K562 (cell line): Measurements from ENCODE around the gene KLK1. TPM values are rescaled to one million over a fixed set of nuclear protein-coding genes. Genes with fewer than 3 reads are reported as not detected.

Experiments used
- CXXC5 ChIP-seq: fragments of 250-450 bp; sonication (Bioruptor Pico); IDR thresholded peaks from 2 replicates; pipeline ENCODE4 v1.8.0; 2022; ENCODE audit warnings: inconsistent platforms, mild to moderate bottlenecking, moderate library complexity
- HDGF ChIP-seq: fragments of 450-650 bp; IDR thresholded peaks from 2 replicates; pipeline ENCODE4 v1.6.1; 2016
- NFYB ChIP-seq: IDR thresholded peaks from 2 replicates; pipeline ENCODE4 v1.6.1; 2011; ENCODE audit warnings: mild to moderate bottlenecking, moderate library complexity; ENCODE audit not compliant: insufficient read length; ENCODE audit errors: extremely low read depth
- NONO ChIP-seq, 2 experiments: fragments of 200-400 bp in 1 of 2; fragments of 450-650 bp in 1 of 2; formaldehyde crosslinking in 1 of 2; IDR thresholded peaks; 2 replicates each; pipeline ENCODE4 v1.6.1; 2017; ENCODE audit warnings: low read depth in 2 of 2, mild to moderate bottlenecking in 2 of 2, moderate library complexity in 2 of 2, low read length in 1 of 2
- TCF7L2 ChIP-seq: fragments of 150-350 bp; IDR thresholded peaks from 2 replicates; pipeline ENCODE4 v1.6.1; 2016; ENCODE audit warnings: low read depth, mild to moderate bottlenecking, low read length, moderate library complexity
- ZC3H4 ChIP-seq: sonication (generic); formaldehyde crosslinking; IDR thresholded peaks from 2 replicates; pipeline ENCODE4 v1.9.0; 2021; ENCODE audit warnings: missing genetic modification reagents, borderline replicate concordance
- ZNF146 ChIP-seq: IDR thresholded peaks from one replicate; pipeline ENCODE4 v1.6.1; 2018; ENCODE audit warnings: missing compliant biosample characterization; ENCODE audit not compliant: unreplicated experiment
- ZNF444 ChIP-seq: fragments of 250-450 bp; sonication (Bioruptor Pico); IDR thresholded peaks from 2 replicates; pipeline ENCODE4 v1.4.0; 2020; ENCODE audit warnings: mild to moderate bottlenecking, moderate library complexity
- ZNF586 ChIP-seq: fragments of 450-650 bp; formaldehyde crosslinking; conservative IDR thresholded peaks from 2 replicates; pipeline ENCODE4 v1.4.0; 2020; ENCODE audit warnings: mild to moderate bottlenecking, moderate library complexity
- ZNF75A ChIP-seq: fragments of 450-650 bp; formaldehyde crosslinking; IDR thresholded peaks from 2 replicates; pipeline ENCODE4 v1.4.0; 2020; ENCODE audit warnings: mild to moderate bottlenecking
- ZNF77 ChIP-seq: fragments of 250-450 bp; sonication (Bioruptor Pico); IDR thresholded peaks from 2 replicates; pipeline ENCODE4 v1.5.0; 2020
- polyA plus RNA-seq, 8 experiments: library from polyadenylated mRNA; depleted of rRNA in 4 of 8; stranded (reverse) in 5 of 8; unstranded in 3 of 8; fragments of >200 nt; fragmentation: Nextera tagmentation in 2 of 8; fragmentation: Illumina TruSeq in 1 of 8; extraction: Ambion mirVana in 2 of 8; extraction: Trizol in 1 of 8; gene quantifications; 2 replicates each; pipeline versions ENCODE4 v1.2.1 to v1.2.3, GENCODE V29; 2011 to 2014; ENCODE audit warnings: inconsistent platforms in 1 of 8, missing spikeins in 1 of 8
- total RNA-seq, 7 experiments: library from RNA; depleted of rRNA in 6 of 7; stranded (reverse); fragments of >200 nt in 6 of 7; fragmentation: Illumina TruSeq in 2 of 7; extraction: Trizol in 2 of 7; gene quantifications; 2 replicates each; pipeline versions ENCODE4 v1.2.1 to v1.2.3, GENCODE V29; 2011 to 2021; ENCODE audit warnings: low replicate concordance in 1 of 7
- TF ChIP-seq, protein P1 (sequence below): IDR thresholded peaks from 2 replicates; pipeline ENCODE4 v1.6.1; 2014; ENCODE audit warnings: antibody characterized with exemption
- TF ChIP-seq, protein P2 (sequence below): fragments of 450-650 bp; formaldehyde crosslinking; IDR thresholded peaks from 2 replicates; pipeline ENCODE4 v1.4.0; 2020; ENCODE audit warnings: mild to moderate bottlenecking, moderate library complexity
- TF ChIP-seq, protein P3 (sequence below), 2 experiments: fragments of 450-650 bp; IDR thresholded peaks; 2 replicates each; pipeline ENCODE4 v1.6.1; 2016; ENCODE audit warnings: mild to moderate bottlenecking in 2 of 2, borderline replicate concordance in 1 of 2, low read depth in 1 of 2, moderate library complexity in 1 of 2
- TF ChIP-seq, protein P4 (sequence below): fragments of 250-450 bp; sonication (Bioruptor Pico); IDR thresholded peaks from 2 replicates; pipeline ENCODE4 v1.8.0; 2022; ENCODE audit warnings: moderate library complexity, mild to moderate bottlenecking, inconsistent platforms

KLK1 gene
- total and polyA plus RNA-seq, 9 of the 15 experiments (the other 6 are each of a cell fraction or from before 2014, with no cell fraction given) = 0.87 to 15.4 (median 9.1) TPM

DNA sequence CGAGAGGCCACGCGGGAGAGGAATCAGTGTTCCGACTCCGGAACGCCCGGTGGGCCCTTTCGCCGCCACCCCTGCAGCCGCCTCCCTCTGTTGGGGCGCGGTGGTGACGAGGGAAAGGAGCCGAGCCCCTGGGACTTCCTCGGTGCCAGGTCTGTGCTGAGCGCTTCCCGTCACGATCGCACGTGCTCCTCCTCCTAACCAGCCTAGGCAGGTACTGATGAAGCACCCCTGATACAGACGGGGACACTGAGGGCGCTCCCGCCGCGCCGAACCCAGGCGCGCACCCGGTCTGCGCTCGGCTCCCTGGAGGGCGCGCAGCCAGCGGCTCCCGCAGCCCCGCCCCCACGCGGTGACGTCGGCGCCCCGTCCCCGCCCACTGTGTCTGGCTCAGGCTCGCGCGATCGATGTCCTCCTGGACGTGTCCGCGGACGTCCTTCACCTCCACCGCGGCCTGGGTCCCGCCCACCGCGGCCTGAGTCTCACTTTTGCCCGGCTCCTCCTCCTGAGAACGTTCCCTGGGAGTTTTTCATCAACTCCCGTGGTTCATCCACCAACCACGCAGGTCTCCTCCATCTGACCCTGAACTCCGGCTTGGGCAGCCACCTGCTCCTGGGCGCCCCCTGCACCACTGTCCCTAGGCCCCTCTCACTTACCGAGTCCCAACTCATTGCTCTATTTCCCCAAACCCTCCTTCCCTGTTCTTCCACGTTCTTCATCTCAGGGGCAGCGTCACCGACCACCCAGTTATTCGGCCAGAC lies 12.4 kb upstream of the KLK1 start (continued):
- TF ChIP-seq ZNF444 (CRISPR knock-in tag) (no peak), TCF7L2 (no peak), ZNF586 (CRISPR knock-in tag) (no peak), CXXC5 (CRISPR knock-in tag) (peak; percentile 80), NONO (IDR thresholded peaks at IDR 0.05; ENCODE audit: low read depth in 2 of 2, low read length in 1 of 2) (0 out of 4 replicates have a peak, but pooled peaks of 1 of the 2 experiments have one; percentile 21), NFYB (no peak), ZNF77 (CRISPR knock-in tag) (no peak), HDGF (0 out of 2 replicates have a peak, but pooled peaks have one; percentile 45), ZC3H4 (CRISPR knock-in tag) (no peak), ZNF146 (CRISPR knock-in tag) (no peak), ZNF75A (CRISPR knock-in tag) (no peak)
- TF ChIP-seq, protein P1, sequence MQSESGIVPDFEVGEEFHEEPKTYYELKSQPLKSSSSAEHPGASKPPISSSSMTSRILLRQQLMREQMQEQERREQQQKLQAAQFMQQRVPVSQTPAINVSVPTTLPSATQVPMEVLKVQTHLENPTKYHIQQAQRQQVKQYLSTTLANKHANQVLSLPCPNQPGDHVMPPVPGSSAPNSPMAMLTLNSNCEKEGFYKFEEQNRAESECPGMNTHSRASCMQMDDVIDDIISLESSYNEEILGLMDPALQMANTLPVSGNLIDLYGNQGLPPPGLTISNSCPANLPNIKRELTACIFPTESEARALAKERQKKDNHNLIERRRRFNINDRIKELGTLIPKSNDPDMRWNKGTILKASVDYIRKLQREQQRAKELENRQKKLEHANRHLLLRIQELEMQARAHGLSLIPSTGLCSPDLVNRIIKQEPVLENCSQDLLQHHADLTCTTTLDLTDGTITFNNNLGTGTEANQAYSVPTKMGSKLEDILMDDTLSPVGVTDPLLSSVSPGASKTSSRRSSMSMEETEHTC = no peak
- TF ChIP-seq, protein P2, sequence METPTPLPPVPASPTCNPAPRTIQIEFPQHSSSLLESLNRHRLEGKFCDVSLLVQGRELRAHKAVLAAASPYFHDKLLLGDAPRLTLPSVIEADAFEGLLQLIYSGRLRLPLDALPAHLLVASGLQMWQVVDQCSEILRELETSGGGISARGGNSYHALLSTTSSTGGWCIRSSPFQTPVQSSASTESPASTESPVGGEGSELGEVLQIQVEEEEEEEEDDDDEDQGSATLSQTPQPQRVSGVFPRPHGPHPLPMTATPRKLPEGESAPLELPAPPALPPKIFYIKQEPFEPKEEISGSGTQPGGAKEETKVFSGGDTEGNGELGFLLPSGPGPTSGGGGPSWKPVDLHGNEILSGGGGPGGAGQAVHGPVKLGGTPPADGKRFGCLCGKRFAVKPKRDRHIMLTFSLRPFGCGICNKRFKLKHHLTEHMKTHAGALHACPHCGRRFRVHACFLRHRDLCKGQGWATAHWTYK = peak; percentile 81; the same call in 1 of the 2 replicates
- TF ChIP-seq, protein P3, sequence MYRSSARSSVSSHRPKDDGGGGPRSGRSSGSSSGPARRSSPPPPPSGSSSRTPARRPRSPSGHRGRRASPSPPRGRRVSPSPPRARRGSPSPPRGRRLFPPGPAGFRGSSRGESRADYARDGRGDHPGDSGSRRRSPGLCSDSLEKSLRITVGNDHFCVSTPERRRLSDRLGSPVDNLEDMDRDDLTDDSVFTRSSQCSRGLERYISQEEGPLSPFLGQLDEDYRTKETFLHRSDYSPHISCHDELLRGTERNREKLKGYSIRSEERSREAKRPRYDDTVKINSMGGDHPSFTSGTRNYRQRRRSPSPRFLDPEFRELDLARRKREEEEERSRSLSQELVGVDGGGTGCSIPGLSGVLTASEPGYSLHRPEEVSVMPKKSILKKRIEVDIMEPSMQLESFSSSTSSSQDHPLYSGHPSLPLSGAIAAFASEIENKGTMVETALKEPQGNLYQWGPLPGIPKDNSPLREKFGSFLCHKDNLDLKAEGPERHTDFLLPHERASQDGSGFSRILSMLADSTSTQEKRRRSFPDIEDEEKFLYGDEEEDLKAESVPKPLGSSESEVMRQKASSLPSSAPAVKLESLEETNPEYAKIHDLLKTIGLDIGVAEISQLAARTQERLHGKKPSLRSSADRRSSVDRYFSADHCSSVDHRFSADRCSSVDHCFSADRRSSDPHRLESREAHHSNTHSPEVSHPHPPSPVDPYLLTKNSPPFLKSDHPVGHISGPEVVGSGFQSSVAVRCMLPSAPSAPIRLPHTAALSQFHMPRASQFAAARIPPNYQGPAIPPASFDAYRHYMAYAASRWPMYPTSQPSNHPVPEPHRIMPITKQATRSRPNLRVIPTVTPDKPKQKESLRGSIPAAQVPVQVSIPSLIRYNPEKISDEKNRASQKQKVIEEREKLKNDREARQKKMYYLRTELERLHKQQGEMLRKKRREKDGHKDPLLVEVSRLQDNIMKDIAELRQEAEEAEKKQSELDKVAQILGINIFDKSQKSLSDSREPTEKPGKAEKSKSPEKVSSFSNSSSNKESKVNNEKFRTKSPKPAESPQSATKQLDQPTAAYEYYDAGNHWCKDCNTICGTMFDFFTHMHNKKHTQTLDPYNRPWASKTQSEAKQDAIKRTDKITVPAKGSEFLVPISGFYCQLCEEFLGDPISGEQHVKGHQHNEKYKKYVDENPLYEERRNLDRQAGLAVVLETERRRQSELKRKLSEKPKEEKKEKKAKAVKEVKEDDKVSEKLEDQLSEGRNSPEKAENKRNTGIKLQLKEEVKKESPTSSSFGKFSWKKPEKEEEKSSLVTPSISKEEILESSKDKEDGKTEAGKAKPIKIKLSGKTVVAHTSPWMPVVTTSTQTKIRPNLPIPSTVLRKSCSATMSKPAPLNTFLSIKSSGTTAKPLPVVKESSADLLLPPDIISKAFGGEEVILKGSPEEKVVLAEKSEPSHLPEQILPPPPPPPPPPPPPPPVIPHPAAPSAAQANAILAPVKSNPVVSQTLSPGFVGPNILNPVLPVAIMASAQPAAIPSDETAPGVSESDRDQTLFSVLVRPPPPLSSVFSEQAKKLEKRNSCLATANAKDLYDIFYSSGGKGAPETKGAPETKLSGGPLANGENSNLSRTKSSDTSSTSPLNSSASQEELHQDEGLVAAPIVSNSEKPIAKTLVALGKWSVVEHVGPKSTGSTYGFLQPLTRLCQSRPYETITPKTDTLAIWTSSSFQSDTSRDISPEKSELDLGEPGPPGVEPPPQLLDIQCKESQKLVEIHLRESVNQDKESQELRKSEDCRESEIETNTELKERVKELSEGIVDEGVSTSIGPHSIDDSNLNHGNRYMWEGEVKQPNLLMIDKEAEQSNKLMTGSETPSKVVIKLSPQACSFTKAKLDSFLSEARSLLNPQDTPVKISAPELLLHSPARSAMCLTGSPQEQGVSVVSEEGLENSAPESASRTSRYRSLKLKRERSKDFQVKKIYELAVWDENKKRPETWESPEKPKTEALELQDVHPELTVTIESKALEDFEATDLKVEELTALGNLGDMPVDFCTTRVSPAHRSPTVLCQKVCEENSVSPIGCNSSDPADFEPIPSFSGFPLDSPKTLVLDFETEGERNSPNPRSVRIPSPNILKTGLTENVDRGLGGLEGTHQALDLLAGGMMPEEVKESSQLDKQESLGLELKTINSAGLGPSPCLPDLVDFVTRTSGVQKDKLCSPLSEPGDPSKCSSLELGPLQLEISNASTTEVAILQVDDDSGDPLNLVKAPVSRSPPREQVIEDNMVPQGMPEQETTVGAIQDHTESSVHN (IDR thresholded peaks at IDR 0.05; ENCODE audit: borderline replicate concordance in 1 of 2, low read depth in 1 of 2) = no peak
- TF ChIP-seq, protein P4, sequence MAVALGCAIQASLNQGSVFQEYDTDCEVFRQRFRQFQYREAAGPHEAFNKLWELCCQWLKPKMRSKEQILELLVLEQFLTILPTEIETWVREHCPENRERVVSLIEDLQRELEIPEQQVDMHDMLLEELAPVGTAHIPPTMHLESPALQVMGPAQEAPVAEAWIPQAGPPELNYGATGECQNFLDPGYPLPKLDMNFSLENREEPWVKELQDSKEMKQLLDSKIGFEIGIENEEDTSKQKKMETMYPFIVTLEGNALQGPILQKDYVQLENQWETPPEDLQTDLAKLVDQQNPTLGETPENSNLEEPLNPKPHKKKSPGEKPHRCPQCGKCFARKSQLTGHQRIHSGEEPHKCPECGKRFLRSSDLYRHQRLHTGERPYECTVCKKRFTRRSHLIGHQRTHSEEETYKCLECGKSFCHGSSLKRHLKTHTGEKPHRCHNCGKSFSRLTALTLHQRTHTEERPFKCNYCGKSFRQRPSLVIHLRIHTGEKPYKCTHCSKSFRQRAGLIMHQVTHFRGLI (CRISPR knock-in tag) = no peak
